ENCODE data around the gene PCSK1. TPM values are rescaled to one million over a fixed set of nuclear protein-coding genes. Genes with fewer than 3 reads are reported as not detected.
"Not testable (repeated sequence)": the region's sequence is repeated elsewhere in the genome, so short reads cannot be mapped to it uniquely, and the experiment has no call there.

Gene PCSK1
- total RNA-seq, 6 experiments from 2014 or later: not detected

- intact Hi-C loops (cut with DNase I): no loop called here
- 80% methylated on average over 2 of the region's 2 CpGs for WGBS (ENCODE audit: insufficient coverage, low coverage, low lambda C conversion rate, missing lambda C conversion rate)
- no peak for ATAC-seq
Observed at GRCh38 chr5:96370976-96371375, 62.1 kb downstream of the PCSK1 start.

GRCh38 chr5:96367337-96367736 is 65.7 kb downstream of the PCSK1 start:
- no CpG with 5 or more reads among the region's 8 CpGs for WGBS (ENCODE audit: insufficient coverage, low coverage, low lambda C conversion rate, missing lambda C conversion rate)
- H3K27me3 ChIP-seq; H3K9me3 ChIP-seq; DNase-seq; H3K27ac ChIP-seq; intact Hi-C loops (cut with DNase I); ATAC-seq; H3K4me3 ChIP-seq; H3K36me3 ChIP-seq; H3K4me1 ChIP-seq: not testable (repeated sequence)

More at GRCh38 chr5:96370976-96371375, 62.1 kb downstream of the PCSK1 start:
- Histone ChIP-seq H3K27ac (no peak overlapping the region), H3K36me3 (no peaks in the 10 kb centered on the region), H3K4me3 (no peak overlapping the region), H3K27me3 (no peaks in the 10 kb centered on the region), H3K4me1 (no peaks in the 10 kb centered on the region), H3K9me3 (no peaks in the 10 kb centered on the region)
- DNase-seq: no peak
- TF ChIP-seq POLR2A (IDR thresholded peaks at IDR 0.05) (no peak), CTCF (IDR thresholded peaks at IDR 0.05) (no peak)

- 98% methylated on average over 2 of the region's 2 CpGs for WGBS (ENCODE audit: insufficient coverage, low coverage, low lambda C conversion rate, missing lambda C conversion rate)
- DNase-seq: no peak
- no peaks in the 10 kb centered on the region for H3K4me1 ChIP-seq
- no peak overlapping the region for H3K27ac ChIP-seq
- no peaks in the 10 kb centered on the region for H3K9me3 ChIP-seq
- no peaks in the 10 kb centered on the region for H3K36me3 ChIP-seq
- intact Hi-C loops (cut with DNase I): no loop called here
- H3K4me3 ChIP-seq: no peak overlapping the region
- ATAC-seq: no peak
- TF ChIP-seq POLR2A (IDR thresholded peaks at IDR 0.05) (no peak), CTCF (IDR thresholded peaks at IDR 0.05) (no peak)
- no peaks in the 10 kb centered on the region for H3K27me3 ChIP-seq
Observed at GRCh38 chr5:96354237-96354636, 78.8 kb downstream of the PCSK1 start.

DNA sequence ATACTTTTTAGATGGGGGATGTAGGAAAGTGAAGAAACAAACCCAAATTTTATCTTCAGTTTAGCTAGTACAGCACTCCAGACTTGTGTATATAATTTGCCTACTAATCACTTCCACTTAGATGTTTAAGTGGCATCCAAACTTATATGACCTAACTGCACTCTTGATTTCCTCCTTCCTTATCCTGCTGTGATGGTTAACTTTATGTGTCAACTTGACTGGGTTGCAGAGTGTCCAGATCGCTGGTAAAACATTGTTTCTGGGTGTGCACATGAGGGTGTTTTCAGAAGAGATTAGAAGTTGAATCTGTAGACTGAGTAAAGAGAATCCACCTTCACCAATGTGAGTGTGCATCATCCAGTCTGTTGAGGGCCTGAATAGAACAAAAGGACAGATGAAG is 79.8 kb downstream of the PCSK1 start:
- Histone ChIP-seq H3K36me3 (no peaks in the 10 kb centered on the region), H3K4me1 (no peaks in the 10 kb centered on the region), H3K9me3 (no peaks in the 10 kb centered on the region), H3K4me3 (no peak overlapping the region), H3K27ac (no peak overlapping the region), H3K27me3 (no peaks in the 10 kb centered on the region)
- ATAC-seq (no peak), DNase-seq (no peak)
- WGBS (ENCODE audit: insufficient coverage, low coverage, low lambda C conversion rate, missing lambda C conversion rate): 71% methylated on average over 1 of the region's 1 CpG
- no peak for TF ChIP-seq POLR2A (IDR thresholded peaks at IDR 0.05)
- no peak for TF ChIP-seq CTCF (IDR thresholded peaks at IDR 0.05)
- intact Hi-C loops (cut with DNase I): no loop called here

DNA sequence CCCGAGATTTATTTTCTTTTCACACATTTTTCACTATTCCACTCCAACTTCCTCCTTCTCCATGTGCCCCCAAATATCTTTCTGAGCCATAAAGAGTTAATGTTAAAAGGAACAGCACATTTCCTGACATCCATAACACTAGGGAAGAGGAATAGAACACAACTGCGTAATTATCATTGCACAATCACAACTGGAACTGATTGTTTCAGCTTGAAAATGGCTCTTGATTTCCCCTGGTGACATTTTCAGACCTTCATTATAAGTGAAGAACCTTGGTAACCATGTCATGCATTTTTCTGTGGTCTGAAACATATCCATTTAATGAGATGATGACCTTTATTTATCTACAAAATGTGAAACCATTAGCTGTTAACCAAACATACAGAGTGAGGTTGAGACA is 82.4 kb downstream of the PCSK1 start:
- Histone ChIP-seq H3K4me3 (no peak overlapping the region), H3K9me3 (no peaks in the 10 kb centered on the region), H3K27me3 (no peaks in the 10 kb centered on the region), H3K4me1 (no peaks in the 10 kb centered on the region), H3K36me3 (no peaks in the 10 kb centered on the region), H3K27ac (no peak overlapping the region)
- 38% methylated on average over 2 of the region's 2 CpGs for WGBS (ENCODE audit: insufficient coverage, low coverage, low lambda C conversion rate, missing lambda C conversion rate)
- no peak for TF ChIP-seq POLR2A (IDR thresholded peaks at IDR 0.05)
- no peak for TF ChIP-seq CTCF (IDR thresholded peaks at IDR 0.05)
- ATAC-seq: peak in 3 of 4 donors; percentile 26 to 30 (median 30)
- intact Hi-C loops (cut with DNase I): no loop called here
- DNase-seq: no peak

Data from right lobe of liver (tissue), 6 donors.